WTC11 (cell line): ENCODE measurements around the gene DCXR. TPM values are rescaled to one million over a fixed set of nuclear protein-coding genes. Genes with fewer than 3 reads are reported as not detected.

Experiments
- ATAC-seq: fragments of 200-7000 bp; cut with Tn5 transposase; 2 replicates; pipeline ENCODE4 v1.10.0; 2021; ENCODE audit warnings: mild to moderate bottlenecking, moderate library complexity
- CTCF ChIA-PET: fragments of 300-600 bp; sonication (Branson Sonifier 250); formaldehyde crosslinking; loops from one replicate; lab custom pipeline; 2021; ENCODE audit warnings: antibody characterized with exemption; lab: Charles Lee
- POLR2A ChIA-PET: fragments of 350-600 bp; sonication (Branson Sonifier 250); formaldehyde crosslinking; loops from one replicate; lab custom pipeline; 2021; ENCODE audit warnings: antibody characterized with exemption; lab: Charles Lee
- DNase-seq: peaks from one replicate; pipeline ENCODE4 v3.0.0; 2021; ENCODE audit warnings: low spot score
- H3K27ac Mint-ChIP-seq: 2 replicates; pipeline ENCODE4 v1.8.0; 2021; ENCODE audit warnings: mixed read lengths
- H3K27me3 Mint-ChIP-seq: 2 replicates; pipeline ENCODE4 v1.8.0; 2021; ENCODE audit warnings: low read depth, mild to moderate bottlenecking, moderate library complexity, mixed read lengths
- H3K36me3 Mint-ChIP-seq: 2 replicates; pipeline ENCODE4 v1.8.0; 2021; ENCODE audit warnings: mixed read lengths
- H3K4me1 Mint-ChIP-seq: 2 replicates; pipeline ENCODE4 v1.8.0; 2022; ENCODE audit warnings: mixed read lengths
- H3K4me3 Mint-ChIP-seq: 2 replicates; pipeline ENCODE4 v1.8.0; 2021; ENCODE audit warnings: mild to moderate bottlenecking, moderate library complexity, mixed read lengths
- H3K9me3 Mint-ChIP-seq: 2 replicates; pipeline ENCODE4 v1.8.0; 2021; ENCODE audit warnings: mixed read lengths
- ELF4 ChIP-seq: sonication (generic); formaldehyde crosslinking; IDR thresholded peaks from 2 replicates; pipeline ENCODE4 v1.8.1; 2022; ENCODE audit warnings: low read depth, mild to moderate bottlenecking, moderate library complexity, missing genetic modification reagents
- FOXJ3 ChIP-seq: sonication (generic); formaldehyde crosslinking; IDR thresholded peaks from 2 replicates; pipeline ENCODE4 v1.9.0; 2021; ENCODE audit warnings: missing genetic modification reagents, mild to moderate bottlenecking, borderline replicate concordance
- FOXK1 ChIP-seq: sonication (generic); formaldehyde crosslinking; IDR thresholded peaks from 2 replicates; pipeline ENCODE4 v1.8.0; 2022; ENCODE audit warnings: mild to moderate bottlenecking, moderate library complexity, missing genetic modification reagents
- JUN ChIP-seq: sonication (generic); formaldehyde crosslinking; IDR thresholded peaks from 2 replicates; pipeline ENCODE4 v1.8.0; 2023; ENCODE audit warnings: mild to moderate bottlenecking, missing genetic modification reagents
- KAT7 ChIP-seq: sonication (generic); formaldehyde crosslinking; IDR thresholded peaks from 2 replicates; pipeline ENCODE4 v1.8.1; 2023; ENCODE audit warnings: missing genetic modification reagents, mild to moderate bottlenecking, borderline replicate concordance
- NFYB ChIP-seq: sonication (generic); formaldehyde crosslinking; conservative IDR thresholded peaks from 2 replicates; pipeline ENCODE4 v1.8.0; 2022; ENCODE audit warnings: low read depth, missing genetic modification reagents
- OVOL2 ChIP-seq: fragments of 250-450 bp; sonication (Bioruptor Pico); IDR thresholded peaks from 2 replicates; pipeline ENCODE4 v1.9.0; 2021; ENCODE audit warnings: mild to moderate bottlenecking, borderline replicate concordance
- PRRX2 ChIP-seq: fragments of 250-450 bp; sonication (Bioruptor Pico); IDR thresholded peaks from 2 replicates; pipeline ENCODE4 v1.8.0; 2021; ENCODE audit warnings: mild to moderate bottlenecking
- RELA ChIP-seq: sonication (generic); formaldehyde crosslinking; IDR thresholded peaks from 2 replicates; pipeline ENCODE4 v1.8.1; 2022; ENCODE audit warnings: missing genetic modification reagents, mild to moderate bottlenecking, borderline replicate concordance
- TP53 ChIP-seq: sonication (generic); formaldehyde crosslinking; IDR thresholded peaks from 2 replicates; pipeline ENCODE4 v1.8.1; 2023; ENCODE audit warnings: mild to moderate bottlenecking, missing genetic modification reagents
- ZNF263 ChIP-seq: sonication (generic); formaldehyde crosslinking; IDR thresholded peaks from 2 replicates; pipeline ENCODE4 v1.8.1; 2022; ENCODE audit warnings: low read depth, mild to moderate bottlenecking, moderate library complexity, missing genetic modification reagents
- ZNF317 ChIP-seq: sonication (generic); formaldehyde crosslinking; IDR thresholded peaks from 2 replicates; pipeline ENCODE4 v1.8.1; 2023; ENCODE audit warnings: low read depth, mild to moderate bottlenecking, moderate library complexity, missing genetic modification reagents, borderline replicate concordance
- ZNF396 ChIP-seq: fragments of 250-450 bp; sonication (Bioruptor Pico); IDR thresholded peaks from 2 replicates; pipeline ENCODE4 v1.8.0; 2021; ENCODE audit warnings: mild to moderate bottlenecking, moderate library complexity, borderline replicate concordance
- total RNA-seq: library from RNA; stranded (reverse); gene quantifications from 3 replicates; pipeline ENCODE4 v1.2.3, GENCODE V29; 2021
- TF ChIP-seq, protein P1 (sequence below): sonication (generic); formaldehyde crosslinking; IDR thresholded peaks from 2 replicates; pipeline ENCODE4 v1.8.1; 2023; ENCODE audit warnings: mild to moderate bottlenecking, missing genetic modification reagents, moderate library complexity
- TF ChIP-seq, protein P2 (sequence below): sonication (generic); formaldehyde crosslinking; IDR thresholded peaks from 2 replicates; pipeline ENCODE4 v1.8.0; 2022; ENCODE audit warnings: missing genetic modification reagents
- TF ChIP-seq, protein P3 (sequence below): sonication (generic); formaldehyde crosslinking; IDR thresholded peaks from 2 replicates; pipeline ENCODE4 v1.8.1; 2022; ENCODE audit warnings: mild to moderate bottlenecking, missing genetic modification reagents, moderate library complexity, borderline replicate concordance
- TF ChIP-seq, protein P4 (sequence below): sonication (generic); formaldehyde crosslinking; IDR thresholded peaks from 2 replicates; pipeline ENCODE4 v1.8.0; 2022; ENCODE audit warnings: mild to moderate bottlenecking, missing genetic modification reagents
- TF ChIP-seq, protein P5 (sequence below): sonication (generic); formaldehyde crosslinking; IDR thresholded peaks from 2 replicates; pipeline ENCODE4 v1.8.0; 2022; ENCODE audit warnings: mild to moderate bottlenecking, missing genetic modification reagents

DCXR gene
- total RNA-seq, 1 experiment from 2014 or later, result 130 TPM

DNA sequence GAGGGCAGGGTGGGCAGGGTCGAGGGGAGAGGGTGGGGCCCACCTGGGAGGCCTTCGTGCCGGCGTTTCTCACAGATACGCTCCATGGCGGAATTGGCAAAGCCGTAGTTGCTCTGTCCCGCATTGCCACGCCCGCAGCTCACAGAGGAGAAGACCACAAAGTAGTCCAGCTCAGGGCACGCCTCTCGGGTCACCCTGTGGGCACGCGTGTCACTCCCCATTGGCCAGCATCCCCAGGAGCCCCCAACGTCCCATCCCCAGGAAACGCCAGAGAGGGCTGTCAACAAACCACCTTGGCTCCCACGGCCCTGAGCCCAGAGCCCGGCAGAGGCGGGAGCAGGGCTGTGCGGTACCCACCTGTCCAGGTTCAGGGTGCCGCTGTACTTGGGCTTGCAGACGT, 44.5 kb upstream of the DCXR start (continued):
- TF ChIP-seq OVOL2 (CRISPR knock-in tag), result no peak
- no peak for TF ChIP-seq PRRX2 (CRISPR knock-in tag)
- TF ChIP-seq ZNF263 (CRISPR knock-in tag), result no peak

DNA sequence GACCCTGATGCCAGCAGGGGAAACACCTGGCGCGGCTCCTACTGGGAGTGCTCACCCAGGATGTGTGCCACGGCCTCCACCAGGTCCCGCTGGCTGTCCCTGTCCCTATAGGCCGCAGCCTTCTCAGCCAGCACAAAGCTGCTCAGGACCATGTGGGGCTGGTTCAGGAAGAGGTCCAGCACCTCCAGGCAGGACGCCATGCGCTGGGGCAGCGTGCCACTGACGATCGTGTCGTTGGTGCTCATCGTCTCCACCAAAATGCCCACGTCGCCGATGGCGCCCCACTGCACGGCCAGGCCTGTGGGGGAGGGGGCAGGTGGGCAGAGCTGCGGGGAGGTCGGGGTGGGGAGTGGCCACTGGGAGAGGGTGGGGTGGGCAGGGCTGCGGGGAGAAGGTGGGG, 44.0 kb upstream of the DCXR start:
- TF ChIP-seq ELF4, result no peak
- TF ChIP-seq FOXK1 (CRISPR knock-in tag), result no peak
- TF ChIP-seq, protein P1, sequence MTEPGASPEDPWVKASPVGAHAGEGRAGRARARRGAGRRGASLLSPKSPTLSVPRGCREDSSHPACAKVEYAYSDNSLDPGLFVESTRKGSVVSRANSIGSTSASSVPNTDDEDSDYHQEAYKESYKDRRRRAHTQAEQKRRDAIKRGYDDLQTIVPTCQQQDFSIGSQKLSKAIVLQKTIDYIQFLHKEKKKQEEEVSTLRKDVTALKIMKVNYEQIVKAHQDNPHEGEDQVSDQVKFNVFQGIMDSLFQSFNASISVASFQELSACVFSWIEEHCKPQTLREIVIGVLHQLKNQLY, result no peak
- TF ChIP-seq FOXJ3 (CRISPR knock-in tag), result no peak
- TF ChIP-seq TP53 (CRISPR knock-in tag), result no peak
- no peak for TF ChIP-seq RELA (CRISPR knock-in tag)
- TF ChIP-seq, protein P2, sequence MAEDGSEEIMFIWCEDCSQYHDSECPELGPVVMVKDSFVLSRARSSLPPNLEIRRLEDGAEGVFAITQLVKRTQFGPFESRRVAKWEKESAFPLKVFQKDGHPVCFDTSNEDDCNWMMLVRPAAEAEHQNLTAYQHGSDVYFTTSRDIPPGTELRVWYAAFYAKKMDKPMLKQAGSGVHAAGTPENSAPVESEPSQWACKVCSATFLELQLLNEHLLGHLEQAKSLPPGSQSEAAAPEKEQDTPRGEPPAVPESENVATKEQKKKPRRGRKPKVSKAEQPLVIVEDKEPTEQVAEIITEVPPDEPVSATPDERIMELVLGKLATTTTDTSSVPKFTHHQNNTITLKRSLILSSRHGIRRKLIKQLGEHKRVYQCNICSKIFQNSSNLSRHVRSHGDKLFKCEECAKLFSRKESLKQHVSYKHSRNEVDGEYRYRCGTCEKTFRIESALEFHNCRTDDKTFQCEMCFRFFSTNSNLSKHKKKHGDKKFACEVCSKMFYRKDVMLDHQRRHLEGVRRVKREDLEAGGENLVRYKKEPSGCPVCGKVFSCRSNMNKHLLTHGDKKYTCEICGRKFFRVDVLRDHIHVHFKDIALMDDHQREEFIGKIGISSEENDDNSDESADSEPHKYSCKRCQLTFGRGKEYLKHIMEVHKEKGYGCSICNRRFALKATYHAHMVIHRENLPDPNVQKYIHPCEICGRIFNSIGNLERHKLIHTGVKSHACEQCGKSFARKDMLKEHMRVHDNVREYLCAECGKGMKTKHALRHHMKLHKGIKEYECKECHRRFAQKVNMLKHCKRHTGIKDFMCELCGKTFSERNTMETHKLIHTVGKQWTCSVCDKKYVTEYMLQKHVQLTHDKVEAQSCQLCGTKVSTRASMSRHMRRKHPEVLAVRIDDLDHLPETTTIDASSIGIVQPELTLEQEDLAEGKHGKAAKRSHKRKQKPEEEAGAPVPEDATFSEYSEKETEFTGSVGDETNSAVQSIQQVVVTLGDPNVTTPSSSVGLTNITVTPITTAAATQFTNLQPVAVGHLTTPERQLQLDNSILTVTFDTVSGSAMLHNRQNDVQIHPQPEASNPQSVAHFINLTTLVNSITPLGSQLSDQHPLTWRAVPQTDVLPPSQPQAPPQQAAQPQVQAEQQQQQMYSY (CRISPR knock-in tag), result no peak
- TF ChIP-seq, protein P3, sequence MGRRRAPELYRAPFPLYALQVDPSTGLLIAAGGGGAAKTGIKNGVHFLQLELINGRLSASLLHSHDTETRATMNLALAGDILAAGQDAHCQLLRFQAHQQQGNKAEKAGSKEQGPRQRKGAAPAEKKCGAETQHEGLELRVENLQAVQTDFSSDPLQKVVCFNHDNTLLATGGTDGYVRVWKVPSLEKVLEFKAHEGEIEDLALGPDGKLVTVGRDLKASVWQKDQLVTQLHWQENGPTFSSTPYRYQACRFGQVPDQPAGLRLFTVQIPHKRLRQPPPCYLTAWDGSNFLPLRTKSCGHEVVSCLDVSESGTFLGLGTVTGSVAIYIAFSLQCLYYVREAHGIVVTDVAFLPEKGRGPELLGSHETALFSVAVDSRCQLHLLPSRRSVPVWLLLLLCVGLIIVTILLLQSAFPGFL (CRISPR knock-in tag), result no peak
- no peak for TF ChIP-seq ZNF396 (CRISPR knock-in tag)
- TF ChIP-seq KAT7 (CRISPR knock-in tag), result no peak
- no peak for TF ChIP-seq NFYB (CRISPR knock-in tag)
- TF ChIP-seq ZNF317, result no peak
- TF ChIP-seq JUN (CRISPR knock-in tag), result no peak
- POLR2A ChIA-PET, result interaction anchor here (1.0 kb wide), 1 partner anchor 49 kb away, joined by 3 read pairs; no protein-coding TSS in a partner anchor
- ATAC-seq, result no peak
- Mint-ChIP-seq H3K4me1 (no peaks in the 10 kb centered on the region), H3K4me3 (no peak overlapping the region), H3K27ac (no peak overlapping the region), H3K9me3 (no peaks in the 10 kb centered on the region), H3K27me3 (no peaks in the 10 kb centered on the region), H3K36me3 (peaks cover 20% of the 10 kb centered on the region)
- no peak for DNase-seq
- CTCF ChIA-PET, result interaction anchor here (1.0 kb wide), 2 partner anchors 44 to 51 kb away, joined by 3 read pairs; partner anchors contain the start of gene DCXR

DNA sequence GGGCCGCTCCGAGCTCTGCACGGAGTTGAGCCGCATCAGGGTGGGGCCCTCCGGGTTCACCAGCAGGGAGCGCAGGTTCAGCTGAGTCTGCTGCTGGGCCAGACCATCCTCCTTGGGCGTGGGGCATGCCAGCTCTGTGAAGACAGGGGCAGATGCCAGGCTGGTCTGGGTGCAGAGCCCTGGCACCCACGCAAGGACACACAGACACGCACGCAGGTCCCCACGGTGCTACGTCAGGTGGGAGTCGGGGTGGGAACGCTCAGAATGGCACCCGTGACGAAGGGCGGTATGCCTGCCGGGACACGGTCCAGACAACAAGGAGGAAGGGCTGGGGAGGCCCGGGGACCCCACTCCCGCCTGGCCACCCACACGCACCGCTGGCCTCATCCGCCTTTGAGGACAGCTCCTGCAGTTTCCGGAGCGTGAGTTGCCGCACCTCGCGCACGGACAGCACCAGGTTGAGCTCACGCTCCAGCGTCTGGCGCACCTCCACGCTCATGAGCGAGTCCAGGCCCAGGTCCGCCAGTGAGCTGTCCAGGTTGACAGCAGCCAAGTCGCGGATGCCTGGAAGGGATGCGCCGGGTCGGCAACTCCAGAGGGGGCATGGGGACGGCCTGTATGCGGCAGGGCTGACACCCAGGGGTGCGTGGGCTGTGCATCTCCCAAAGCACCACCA, 43.4 kb upstream of the DCXR start:
- ChIA-PET POLR2A (interaction anchor here (0.5 kb wide), 1 partner anchor 12 kb away, joined by 3 read pairs; no protein-coding TSS in a partner anchor), CTCF (interaction anchor here (1.0 kb wide), 2 partner anchors 43 to 50 kb away, joined by 3 read pairs; partner anchors contain the start of gene DCXR)
- Mint-ChIP-seq H3K9me3 (no peaks in the 10 kb centered on the region), H3K4me3 (no peak overlapping the region), H3K4me1 (no peaks in the 10 kb centered on the region), H3K27ac (no peak overlapping the region), H3K27me3 (no peaks in the 10 kb centered on the region), H3K36me3 (peaks cover 20% of the 10 kb centered on the region)
- ATAC-seq, result no peak
- TF ChIP-seq, protein P4, sequence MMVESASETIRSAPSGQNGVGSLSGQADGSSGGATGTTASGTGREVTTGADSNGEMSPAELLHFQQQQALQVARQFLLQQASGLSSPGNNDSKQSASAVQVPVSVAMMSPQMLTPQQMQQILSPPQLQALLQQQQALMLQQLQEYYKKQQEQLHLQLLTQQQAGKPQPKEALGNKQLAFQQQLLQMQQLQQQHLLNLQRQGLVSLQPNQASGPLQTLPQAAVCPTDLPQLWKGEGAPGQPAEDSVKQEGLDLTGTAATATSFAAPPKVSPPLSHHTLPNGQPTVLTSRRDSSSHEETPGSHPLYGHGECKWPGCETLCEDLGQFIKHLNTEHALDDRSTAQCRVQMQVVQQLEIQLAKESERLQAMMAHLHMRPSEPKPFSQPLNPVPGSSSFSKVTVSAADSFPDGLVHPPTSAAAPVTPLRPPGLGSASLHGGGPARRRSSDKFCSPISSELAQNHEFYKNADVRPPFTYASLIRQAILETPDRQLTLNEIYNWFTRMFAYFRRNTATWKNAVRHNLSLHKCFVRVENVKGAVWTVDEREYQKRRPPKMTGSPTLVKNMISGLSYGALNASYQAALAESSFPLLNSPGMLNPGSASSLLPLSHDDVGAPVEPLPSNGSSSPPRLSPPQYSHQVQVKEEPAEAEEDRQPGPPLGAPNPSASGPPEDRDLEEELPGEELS, result peak; percentile 25; the same call in 1 of the 2 replicates
- TF ChIP-seq, protein P5, sequence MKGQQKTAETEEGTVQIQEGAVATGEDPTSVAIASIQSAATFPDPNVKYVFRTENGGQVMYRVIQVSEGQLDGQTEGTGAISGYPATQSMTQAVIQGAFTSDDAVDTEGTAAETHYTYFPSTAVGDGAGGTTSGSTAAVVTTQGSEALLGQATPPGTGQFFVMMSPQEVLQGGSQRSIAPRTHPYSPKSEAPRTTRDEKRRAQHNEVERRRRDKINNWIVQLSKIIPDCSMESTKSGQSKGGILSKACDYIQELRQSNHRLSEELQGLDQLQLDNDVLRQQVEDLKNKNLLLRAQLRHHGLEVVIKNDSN (CRISPR knock-in tag), result no peak
- no peak for DNase-seq
